ENCODE results near the gene CDC25B.

Gene CDC25B

DNA sequence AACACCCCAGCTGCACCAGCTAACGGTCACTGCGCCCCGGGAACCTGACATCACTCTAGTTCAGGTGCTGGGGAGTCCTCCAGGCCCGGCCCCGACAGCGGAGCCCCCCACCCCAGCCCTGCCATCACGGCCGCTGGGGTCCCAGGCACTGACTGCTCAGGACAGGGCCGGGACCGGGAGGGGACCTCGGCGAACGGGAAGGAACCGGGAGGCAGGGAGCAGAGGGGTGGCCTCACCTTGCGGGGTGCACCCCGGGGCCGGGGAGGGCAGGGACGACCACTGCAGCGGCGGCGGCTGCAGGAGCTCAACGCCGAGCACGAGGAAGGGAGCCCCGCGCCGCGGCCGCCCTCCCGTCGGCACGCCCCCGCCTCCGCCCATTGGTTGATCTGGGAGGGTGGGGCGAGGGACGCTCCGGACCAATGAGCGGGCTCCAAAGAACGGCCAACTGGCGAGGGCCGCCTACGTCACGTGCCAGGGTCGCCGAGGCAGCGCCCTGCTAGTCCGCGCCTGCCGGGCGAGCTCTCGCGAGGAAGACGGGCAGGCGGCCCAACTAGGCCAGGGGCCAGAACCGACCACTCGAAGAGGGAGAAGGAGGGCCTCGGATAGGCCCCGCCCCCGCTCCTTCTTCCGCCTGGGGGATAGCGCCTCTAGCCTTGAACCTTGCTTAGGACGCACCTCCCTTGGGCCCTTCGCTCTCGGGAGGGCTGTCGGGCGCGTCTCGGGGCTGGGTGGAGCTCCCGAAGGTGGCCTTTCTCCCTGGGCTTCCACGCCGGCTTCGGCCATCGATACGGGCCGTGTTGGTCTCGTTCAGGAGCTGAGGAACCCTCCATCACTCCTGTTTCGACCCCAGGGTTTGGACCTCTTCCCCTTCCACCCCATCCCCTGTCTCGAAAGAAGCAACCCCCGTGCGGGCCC lies 28.4 kb upstream of the CDC25B start, which contains the start of gene ADISSP (continued):
- TF ChIP-seq, protein P1, sequence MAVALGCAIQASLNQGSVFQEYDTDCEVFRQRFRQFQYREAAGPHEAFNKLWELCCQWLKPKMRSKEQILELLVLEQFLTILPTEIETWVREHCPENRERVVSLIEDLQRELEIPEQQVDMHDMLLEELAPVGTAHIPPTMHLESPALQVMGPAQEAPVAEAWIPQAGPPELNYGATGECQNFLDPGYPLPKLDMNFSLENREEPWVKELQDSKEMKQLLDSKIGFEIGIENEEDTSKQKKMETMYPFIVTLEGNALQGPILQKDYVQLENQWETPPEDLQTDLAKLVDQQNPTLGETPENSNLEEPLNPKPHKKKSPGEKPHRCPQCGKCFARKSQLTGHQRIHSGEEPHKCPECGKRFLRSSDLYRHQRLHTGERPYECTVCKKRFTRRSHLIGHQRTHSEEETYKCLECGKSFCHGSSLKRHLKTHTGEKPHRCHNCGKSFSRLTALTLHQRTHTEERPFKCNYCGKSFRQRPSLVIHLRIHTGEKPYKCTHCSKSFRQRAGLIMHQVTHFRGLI (tag by site-specific recombination; IDR thresholded peaks at IDR 0.05): peak; percentile 73
- TF ChIP-seq MEIS1 (CRISPR knock-in tag; IDR thresholded peaks at IDR 0.05; ENCODE audit: borderline replicate concordance) (no peak), ZNF155 (tag by site-specific recombination; IDR thresholded peaks at IDR 0.05) (no peak), ZNF202 (tag by site-specific recombination; IDR thresholded peaks at IDR 0.05; ENCODE audit: borderline replicate concordance) (no peak), ZNF530 (tag by site-specific recombination; IDR thresholded peaks at IDR 0.05; ENCODE audit: low read depth) (no peak), SP2 (tag by site-specific recombination; IDR thresholded peaks at IDR 0.05) (peak; percentile 99), ZFHX2 (tag by site-specific recombination; conservative IDR thresholded peaks at IDR 0.05) (no peak; the same call in 1 of the 2 replicates), ZNF311 (tag by site-specific recombination; IDR thresholded peaks at IDR 0.05; ENCODE audit: borderline replicate concordance) (no peak), KLF9 (tag by site-specific recombination; IDR thresholded peaks at IDR 0.05; ENCODE audit: low read depth) (peak; percentile 94), ZNF324 (tag by site-specific recombination; IDR thresholded peaks at IDR 0.05) (peak; percentile 40; the same call in 1 of the 2 replicates), ZNF2 (tag by site-specific recombination; IDR thresholded peaks at IDR 0.05) (peak; percentile 20; the same call in 1 of the 2 replicates), ZBTB7A (tag by site-specific recombination; IDR thresholded peaks at IDR 0.05; ENCODE audit: low read depth) (peak; percentile 80; the same call in 1 of the 2 replicates)
- TF ChIP-seq, protein P2, sequence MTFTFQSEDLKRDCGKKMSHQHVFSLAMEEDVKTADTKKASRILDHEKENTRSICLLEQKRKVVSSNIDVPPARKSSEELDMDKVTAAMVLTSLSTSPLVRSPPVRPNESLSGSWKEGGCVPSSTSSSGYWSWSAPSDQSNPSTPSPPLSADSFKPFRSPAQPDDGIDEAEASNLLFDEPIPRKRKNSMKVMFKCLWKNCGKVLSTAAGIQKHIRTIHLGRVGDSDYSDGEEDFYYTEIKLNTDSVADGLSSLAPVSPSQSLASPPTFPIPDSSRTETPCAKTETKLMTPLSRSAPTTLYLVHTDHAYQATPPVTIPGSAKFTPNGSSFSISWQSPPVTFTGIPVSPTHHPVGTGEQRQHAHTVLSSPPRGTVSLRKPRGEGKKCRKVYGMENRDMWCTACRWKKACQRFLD (tag by site-specific recombination; IDR thresholded peaks at IDR 0.05): no peak
- TF ChIP-seq, protein P3, sequence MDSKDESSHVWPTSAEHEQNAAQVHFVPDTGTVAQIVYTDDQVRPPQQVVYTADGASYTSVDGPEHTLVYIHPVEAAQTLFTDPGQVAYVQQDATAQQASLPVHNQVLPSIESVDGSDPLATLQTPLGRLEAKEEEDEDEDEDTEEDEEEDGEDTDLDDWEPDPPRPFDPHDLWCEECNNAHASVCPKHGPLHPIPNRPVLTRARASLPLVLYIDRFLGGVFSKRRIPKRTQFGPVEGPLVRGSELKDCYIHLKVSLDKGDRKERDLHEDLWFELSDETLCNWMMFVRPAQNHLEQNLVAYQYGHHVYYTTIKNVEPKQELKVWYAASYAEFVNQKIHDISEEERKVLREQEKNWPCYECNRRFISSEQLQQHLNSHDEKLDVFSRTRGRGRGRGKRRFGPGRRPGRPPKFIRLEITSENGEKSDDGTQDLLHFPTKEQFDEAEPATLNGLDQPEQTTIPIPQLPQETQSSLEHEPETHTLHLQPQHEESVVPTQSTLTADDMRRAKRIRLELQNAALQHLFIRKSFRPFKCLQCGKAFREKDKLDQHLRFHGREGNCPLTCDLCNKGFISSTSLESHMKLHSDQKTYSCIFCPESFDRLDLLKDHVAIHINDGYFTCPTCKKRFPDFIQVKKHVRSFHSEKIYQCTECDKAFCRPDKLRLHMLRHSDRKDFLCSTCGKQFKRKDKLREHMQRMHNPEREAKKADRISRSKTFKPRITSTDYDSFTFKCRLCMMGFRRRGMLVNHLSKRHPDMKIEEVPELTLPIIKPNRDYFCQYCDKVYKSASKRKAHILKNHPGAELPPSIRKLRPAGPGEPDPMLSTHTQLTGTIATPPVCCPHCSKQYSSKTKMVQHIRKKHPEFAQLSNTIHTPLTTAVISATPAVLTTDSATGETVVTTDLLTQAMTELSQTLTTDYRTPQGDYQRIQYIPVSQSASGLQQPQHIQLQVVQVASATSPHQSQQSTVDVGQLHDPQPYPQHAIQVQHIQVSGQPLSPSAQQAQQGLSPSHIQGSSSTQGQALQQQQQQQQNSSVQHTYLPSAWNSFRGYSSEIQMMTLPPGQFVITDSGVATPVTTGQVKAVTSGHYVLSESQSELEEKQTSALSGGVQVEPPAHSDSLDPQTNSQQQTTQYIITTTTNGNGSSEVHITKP (tag by site-specific recombination; IDR thresholded peaks at IDR 0.05): peak; percentile 88
- TF ChIP-seq, protein P4, sequence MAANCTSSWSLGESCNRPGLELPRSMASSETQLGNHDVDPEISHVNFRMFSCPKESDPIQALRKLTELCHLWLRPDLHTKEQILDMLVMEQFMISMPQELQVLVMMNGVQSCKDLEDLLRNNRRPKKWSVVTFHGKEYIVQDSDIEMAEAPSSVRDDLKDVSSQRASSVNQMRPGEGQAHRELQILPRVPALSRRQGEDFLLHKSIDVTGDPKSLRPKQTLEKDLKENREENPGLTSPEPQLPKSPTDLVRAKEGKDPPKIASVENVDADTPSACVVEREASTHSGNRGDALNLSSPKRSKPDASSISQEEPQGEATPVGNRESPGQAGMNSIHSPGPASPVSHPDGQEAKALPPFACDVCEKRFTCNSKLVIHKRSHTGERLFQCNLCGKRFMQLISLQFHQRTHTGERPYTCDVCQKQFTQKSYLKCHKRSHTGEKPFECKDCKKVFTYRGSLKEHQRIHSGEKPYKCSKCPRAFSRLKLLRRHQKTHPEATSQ (tag by site-specific recombination; IDR thresholded peaks at IDR 0.05): peak; percentile 74; the same call in 1 of the 2 replicates
- TF ChIP-seq, protein P5, sequence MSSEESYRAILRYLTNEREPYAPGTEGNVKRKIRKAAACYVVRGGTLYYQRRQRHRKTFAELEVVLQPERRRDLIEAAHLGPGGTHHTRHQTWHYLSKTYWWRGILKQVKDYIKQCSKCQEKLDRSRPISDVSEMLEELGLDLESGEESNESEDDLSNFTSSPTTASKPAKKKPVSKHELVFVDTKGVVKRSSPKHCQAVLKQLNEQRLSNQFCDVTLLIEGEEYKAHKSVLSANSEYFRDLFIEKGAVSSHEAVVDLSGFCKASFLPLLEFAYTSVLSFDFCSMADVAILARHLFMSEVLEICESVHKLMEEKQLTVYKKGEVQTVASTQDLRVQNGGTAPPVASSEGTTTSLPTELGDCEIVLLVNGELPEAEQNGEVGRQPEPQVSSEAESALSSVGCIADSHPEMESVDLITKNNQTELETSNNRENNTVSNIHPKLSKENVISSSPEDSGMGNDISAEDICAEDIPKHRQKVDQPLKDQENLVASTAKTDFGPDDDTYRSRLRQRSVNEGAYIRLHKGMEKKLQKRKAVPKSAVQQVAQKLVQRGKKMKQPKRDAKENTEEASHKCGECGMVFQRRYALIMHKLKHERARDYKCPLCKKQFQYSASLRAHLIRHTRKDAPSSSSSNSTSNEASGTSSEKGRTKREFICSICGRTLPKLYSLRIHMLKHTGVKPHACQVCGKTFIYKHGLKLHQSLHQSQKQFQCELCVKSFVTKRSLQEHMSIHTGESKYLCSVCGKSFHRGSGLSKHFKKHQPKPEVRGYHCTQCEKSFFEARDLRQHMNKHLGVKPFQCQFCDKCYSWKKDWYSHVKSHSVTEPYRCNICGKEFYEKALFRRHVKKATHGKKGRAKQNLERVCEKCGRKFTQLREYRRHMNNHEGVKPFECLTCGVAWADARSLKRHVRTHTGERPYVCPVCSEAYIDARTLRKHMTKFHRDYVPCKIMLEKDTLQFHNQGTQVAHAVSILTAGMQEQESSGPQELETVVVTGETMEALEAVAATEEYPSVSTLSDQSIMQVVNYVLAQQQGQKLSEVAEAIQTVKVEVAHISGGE (tag by site-specific recombination; conservative IDR thresholded peaks at IDR 0.05; ENCODE audit: low read depth): no peak
- TF ChIP-seq, protein P6, sequence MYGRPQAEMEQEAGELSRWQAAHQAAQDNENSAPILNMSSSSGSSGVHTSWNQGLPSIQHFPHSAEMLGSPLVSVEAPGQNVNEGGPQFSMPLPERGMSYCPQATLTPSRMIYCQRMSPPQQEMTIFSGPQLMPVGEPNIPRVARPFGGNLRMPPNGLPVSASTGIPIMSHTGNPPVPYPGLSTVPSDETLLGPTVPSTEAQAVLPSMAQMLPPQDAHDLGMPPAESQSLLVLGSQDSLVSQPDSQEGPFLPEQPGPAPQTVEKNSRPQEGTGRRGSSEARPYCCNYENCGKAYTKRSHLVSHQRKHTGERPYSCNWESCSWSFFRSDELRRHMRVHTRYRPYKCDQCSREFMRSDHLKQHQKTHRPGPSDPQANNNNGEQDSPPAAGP (tag by site-specific recombination; IDR thresholded peaks at IDR 0.05): 0 out of 2 replicates have a peak, but pooled peaks have one; percentile 28
- TF ChIP-seq, protein P7, sequence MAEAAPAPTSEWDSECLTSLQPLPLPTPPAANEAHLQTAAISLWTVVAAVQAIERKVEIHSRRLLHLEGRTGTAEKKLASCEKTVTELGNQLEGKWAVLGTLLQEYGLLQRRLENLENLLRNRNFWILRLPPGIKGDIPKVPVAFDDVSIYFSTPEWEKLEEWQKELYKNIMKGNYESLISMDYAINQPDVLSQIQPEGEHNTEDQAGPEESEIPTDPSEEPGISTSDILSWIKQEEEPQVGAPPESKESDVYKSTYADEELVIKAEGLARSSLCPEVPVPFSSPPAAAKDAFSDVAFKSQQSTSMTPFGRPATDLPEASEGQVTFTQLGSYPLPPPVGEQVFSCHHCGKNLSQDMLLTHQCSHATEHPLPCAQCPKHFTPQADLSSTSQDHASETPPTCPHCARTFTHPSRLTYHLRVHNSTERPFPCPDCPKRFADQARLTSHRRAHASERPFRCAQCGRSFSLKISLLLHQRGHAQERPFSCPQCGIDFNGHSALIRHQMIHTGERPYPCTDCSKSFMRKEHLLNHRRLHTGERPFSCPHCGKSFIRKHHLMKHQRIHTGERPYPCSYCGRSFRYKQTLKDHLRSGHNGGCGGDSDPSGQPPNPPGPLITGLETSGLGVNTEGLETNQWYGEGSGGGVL (tag by site-specific recombination; IDR thresholded peaks at IDR 0.05): no peak; the same call in 1 of the 2 replicates

All from HEK293 (cell line).